Pancreas (tissue), 10 donors: Measurements from ENCODE around the gene AMIGO2. TPM values are rescaled to one million over a fixed set of nuclear protein-coding genes. Genes with fewer than 3 reads are reported as not detected.

Experiments
- ATAC-seq, 4 donors: fragments of 200-7000 bp; cut with Tn5 transposase; one replicate each; pipeline versions ENCODE4 v1.8.0 to v1.9.1; 2020; ENCODE audit warnings: mild to moderate bottlenecking in 4 of 4, moderate library complexity in 4 of 4
- DNase-seq, 6 donors: peaks; one replicate each; pipeline ENCODE4 v3.0.0-alpha.2; 2020
- FAIRE-seq: peaks from 2 replicates; lab custom pipeline; 2012; peaks lifted over from hg19 to GRCh38; lab: Jason Lieb, UNC
- H3K27ac ChIP-seq, 4 donors: fragments of 200-600 bp; sonication (generic); 1 replicate in 3 of 4; 2 replicates in 1 of 4; pipeline versions ENCODE4 v1.5.0 to v1.8.0; 2020
- H3K27me3 ChIP-seq, 4 donors: fragments of 200-600 bp; one replicate each; pipeline ENCODE4 v1.8.0; 2021
- H3K36me3 ChIP-seq, 3 donors: fragments of 200-600 bp; sonication (generic) in 1 of 3; one replicate each; pipeline versions ENCODE4 v1.5.0 to v1.8.0; 2020 to 2021
- H3K4me1 ChIP-seq, 3 donors: fragments of 200-600 bp; one replicate each; pipeline ENCODE4 v1.8.0; 2021
- H3K4me3 ChIP-seq, 4 donors: fragments of 200-600 bp; sonication (generic) in 2 of 4; one replicate each; pipeline versions ENCODE4 v1.5.0 to v1.8.0; 2020 to 2021
- H3K9me3 ChIP-seq, 4 donors: fragments of 200-600 bp; one replicate each; pipeline ENCODE4 v1.8.0; 2021
- CTCF ChIP-seq, 4 donors: fragments of 200-600 bp; sonication (generic) in 3 of 4; IDR thresholded peaks; one replicate each; pipeline versions ENCODE4 v1.5.0 to v1.8.0; 2021; ENCODE audit warnings: antibody characterized with exemption in 4 of 4
- WGBS, 2 donors: extraction: QIAGEN DNeasy Blood & Tissue Kit; methylation state at CpG; one replicate each; pipeline ENCODE4 v1.1.7; 2013; 5-methylcytosine and 5-hydroxymethylcytosine counted together
- intact Hi-C, 3 donors: fragments of 100-400 bp; cut with DNase I; formaldehyde crosslinking; loops; one replicate each; pipeline versions ENCODE4 v1.11.1 to v1.14.2; 2022
- polyA plus RNA-seq, 2 donors: library from polyadenylated mRNA; stranded (reverse); fragments of 200-250 nt; gene quantifications; one replicate each; pipeline ENCODE4 v1.2.3, GENCODE V29; 2013
- total RNA-seq, 6 donors: library from RNA; stranded (reverse); fragmentation: NEBNext Ultra II Directional in 4 of 6; extraction: Animal tissue kit (Norgen Biotek cat#: 25700) in 4 of 6; gene quantifications; one replicate each; pipeline versions ENCODE4 v1.2.1 to v1.2.4, GENCODE V29; 2021 to 2023
- donor health status: healthy with polysubstance abuse.
- donor health status: DM: no; HTN: no; CAD: no; lungs with moderate emphysema.
- donor health status: DM: no; HTN: no; CAD: no.
- donor health status: control.
- donor health status: control.
- donor health status: Bipolar disorder and iron deficiency.
- donor health status: DM: yes; HTN: yes; CAD: no.
- donor health status: DM: no; HTN: no; CAD: no.
- donor health status: DM: no; HTN: no; CAD: no.
- donor health status: DM: yes; HTN: yes; CAD: no.

The AMIGO2 gene
- total and polyA plus RNA-seq, 8 donors: 1.3 to 7.5 (median 2.2) TPM

GRCh38 chr12:47107446-47107845 lies 27.7 kb upstream of the AMIGO2 start:
- ATAC-seq (no peak), FAIRE-seq (no peak), DNase-seq (peak in 1 of 6 donors; percentile 41)
- no peak overlapping the region for H3K27ac ChIP-seq
- intact Hi-C loops: no loop called here
- no peaks in the 10 kb centered on the region for H3K27me3 ChIP-seq
- no peaks in the 10 kb centered on the region for H3K4me1 ChIP-seq
- no peak for TF ChIP-seq CTCF (IDR thresholded peaks at IDR 0.05)
- WGBS, 2 donors: 92 to 93% methylated on average over 3 of the region's 3 CpGs
- no peaks in the 10 kb centered on the region for H3K9me3 ChIP-seq
- H3K36me3 ChIP-seq: no peaks in the 10 kb centered on the region
- no peak overlapping the region for H3K4me3 ChIP-seq

- intact Hi-C loops: no loop called here
- Histone ChIP-seq H3K36me3 (no peaks in the 10 kb centered on the region), H3K27me3 (no peaks in the 10 kb centered on the region), H3K4me3 (no peak overlapping the region), H3K27ac (no peak overlapping the region), H3K9me3 (no peaks in the 10 kb centered on the region), H3K4me1 (no peaks in the 10 kb centered on the region)
- DNase-seq (peak; percentile 67 to 90 (median 82)), ATAC-seq (peak; percentile 88 to 98 (median 94)), FAIRE-seq (no peak)
- WGBS, 2 donors: 48 to 57% methylated on average over 10 of the region's 10 CpGs
- TF ChIP-seq CTCF (IDR thresholded peaks at IDR 0.05): no peak
Observed at GRCh38 chr12:47105914-47106674, 26.3 kb upstream of the AMIGO2 start.

GRCh38 chr12:47102845-47103651 lies 23.3 kb upstream of the AMIGO2 start:
- Histone ChIP-seq H3K4me1 (no peaks in the 10 kb centered on the region), H3K27ac (no peak overlapping the region), H3K4me3 (no peak overlapping the region), H3K9me3 (no peaks in the 10 kb centered on the region), H3K27me3 (no peaks in the 10 kb centered on the region), H3K36me3 (no peaks in the 10 kb centered on the region)
- intact Hi-C loops: no loop called here
- peak; percentile 13 for FAIRE-seq
- no peak for DNase-seq
- ATAC-seq: peak in 1 of 4 donors; percentile 21
- WGBS, 2 donors: 79 to 83% methylated on average over 11 of the region's 11 CpGs
- no peak for TF ChIP-seq CTCF (IDR thresholded peaks at IDR 0.05)

DNA sequence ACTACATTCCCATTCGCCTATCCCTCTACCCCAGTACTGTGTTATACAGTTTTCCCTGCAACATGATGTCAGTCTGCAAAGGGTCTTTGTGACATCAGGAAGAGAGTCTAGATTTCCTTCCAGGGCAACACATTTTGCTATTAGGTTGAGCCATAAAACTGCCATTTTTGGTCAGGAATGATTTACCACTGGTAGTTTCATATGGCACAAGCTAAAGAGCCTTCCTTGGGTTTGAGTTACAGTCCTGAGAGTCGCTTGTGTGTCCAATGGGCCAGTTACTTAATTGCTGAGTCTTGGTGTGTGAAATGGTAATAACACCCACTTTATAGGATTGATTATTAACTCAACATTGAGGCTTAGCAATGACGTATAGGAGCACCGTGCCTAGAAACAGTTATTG lies 22.6 kb upstream of the AMIGO2 start:
- FAIRE-seq: no peak
- H3K27ac ChIP-seq: no peak overlapping the region
- no peak for TF ChIP-seq CTCF (IDR thresholded peaks at IDR 0.05)
- no peaks in the 10 kb centered on the region for H3K9me3 ChIP-seq
- ATAC-seq: no peak
- no peak for DNase-seq
- WGBS, 2 donors: 89 to 91% methylated on average over 4 of the region's 4 CpGs
- peaks cover 0 to 3% (median 0%) of the 10 kb centered on the region in 3 donors for H3K4me1 ChIP-seq
- intact Hi-C loops: no loop called here
- H3K36me3 ChIP-seq: no peaks in the 10 kb centered on the region
- no peak overlapping the region for H3K4me3 ChIP-seq
- H3K27me3 ChIP-seq: no peaks in the 10 kb centered on the region
